RPMI7951 (cell line): ENCODE measurements around the gene LRRC61. TPM values are rescaled to one million over a fixed set of nuclear protein-coding genes. Genes with fewer than 3 reads are reported as not detected.
"Not testable (repeated sequence)": the region's sequence is repeated elsewhere in the genome, so short reads cannot be mapped to it uniquely, and the experiment has no call there.

Experiments
- DNase-seq: peaks from one replicate; pipeline ENCODE4 v3.0.0-alpha.2; 2012; ENCODE audit warnings: low read depth
- total RNA-seq: library from RNA; depleted of rRNA; stranded (reverse); fragments of >200 nt; shearing (Covaris generic); gene quantifications from 2 replicates; pipeline ENCODE4 v1.2.3, GENCODE V29; 2014

The LRRC61 gene
- total RNA-seq, 1 experiment from 2014 or later: 7.9 TPM

DNA sequence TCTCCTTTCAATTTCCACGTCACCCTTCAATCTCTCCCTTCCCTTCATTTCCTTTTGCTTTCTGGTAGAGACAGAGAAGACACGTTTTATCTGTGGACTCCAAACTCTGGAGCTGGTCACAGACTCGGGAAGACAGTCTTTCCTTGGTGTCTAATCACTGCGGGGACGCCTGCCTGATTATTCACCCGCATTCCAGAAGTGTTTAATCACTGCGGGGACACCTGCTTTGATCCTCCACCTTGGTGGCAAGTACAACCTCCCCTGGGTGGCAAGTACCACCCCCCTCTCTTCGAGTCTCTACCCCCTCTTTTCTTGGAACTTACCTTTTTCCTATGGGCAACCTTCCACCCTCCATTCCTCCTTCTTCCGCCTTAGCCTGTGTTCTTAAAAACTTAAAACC, 15.3 kb upstream of the LRRC61 start:
- DNase-seq: no peak

DNA sequence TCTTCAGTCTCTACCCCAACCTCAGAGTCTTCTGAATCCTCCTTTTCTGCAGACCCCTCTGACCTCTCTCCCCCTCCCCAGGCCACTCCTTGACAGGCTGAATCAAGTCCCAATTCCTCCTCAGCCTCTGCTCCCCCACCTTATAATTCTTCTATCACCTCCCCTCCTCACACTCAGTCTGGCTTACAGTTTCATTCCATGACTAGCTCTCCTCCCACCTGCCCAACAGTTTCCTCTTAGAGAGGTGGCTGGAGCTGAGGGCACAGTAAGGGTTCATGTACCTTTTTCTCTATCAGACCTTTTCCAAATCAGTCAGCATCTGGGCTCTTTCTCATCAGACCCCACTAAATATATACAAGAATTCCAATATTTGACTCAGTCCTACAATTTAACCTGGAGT, 14.6 kb upstream of the LRRC61 start:
- DNase-seq: no peak

DNA sequence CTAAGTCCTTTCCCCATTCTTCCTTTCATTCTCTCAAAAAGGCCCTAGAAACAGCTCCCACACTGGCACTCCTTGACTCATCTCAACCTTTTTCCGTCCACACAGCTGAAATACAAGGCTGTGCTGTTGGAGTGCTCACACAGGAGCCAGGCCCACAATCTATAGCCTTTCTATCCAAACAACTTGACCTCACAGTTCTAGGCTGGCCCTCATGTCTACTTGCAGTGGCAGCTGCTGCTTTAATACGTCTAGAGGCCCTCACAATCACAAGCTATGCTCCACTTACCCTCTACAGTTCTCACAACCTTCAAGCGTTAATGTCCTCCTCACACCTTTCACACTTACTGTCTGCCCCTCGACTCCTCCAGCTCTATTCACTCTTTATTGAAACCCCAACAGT, 12.0 kb upstream of the LRRC61 start:
- DNase-seq: no peak

DNA sequence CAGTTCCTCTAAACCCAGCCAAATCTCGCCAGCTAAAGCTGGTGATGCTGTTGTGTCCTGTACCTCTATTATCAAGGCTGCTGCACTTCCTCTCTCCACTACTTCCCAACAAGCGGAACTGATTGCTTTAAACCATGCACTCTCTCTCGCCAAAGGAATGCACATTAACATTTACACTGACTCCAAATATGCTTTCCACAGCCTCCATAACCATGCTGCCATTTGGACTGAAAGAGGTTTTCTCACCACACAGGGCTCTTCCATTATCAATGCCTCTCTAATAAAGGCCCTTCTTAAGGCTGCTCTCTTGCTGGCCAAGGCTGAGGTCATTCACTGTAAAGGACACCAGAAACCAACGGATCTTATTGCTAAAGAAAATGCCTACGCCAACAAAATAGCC, 11.4 kb upstream of the LRRC61 start:
- peak; percentile 84 for DNase-seq

DNA sequence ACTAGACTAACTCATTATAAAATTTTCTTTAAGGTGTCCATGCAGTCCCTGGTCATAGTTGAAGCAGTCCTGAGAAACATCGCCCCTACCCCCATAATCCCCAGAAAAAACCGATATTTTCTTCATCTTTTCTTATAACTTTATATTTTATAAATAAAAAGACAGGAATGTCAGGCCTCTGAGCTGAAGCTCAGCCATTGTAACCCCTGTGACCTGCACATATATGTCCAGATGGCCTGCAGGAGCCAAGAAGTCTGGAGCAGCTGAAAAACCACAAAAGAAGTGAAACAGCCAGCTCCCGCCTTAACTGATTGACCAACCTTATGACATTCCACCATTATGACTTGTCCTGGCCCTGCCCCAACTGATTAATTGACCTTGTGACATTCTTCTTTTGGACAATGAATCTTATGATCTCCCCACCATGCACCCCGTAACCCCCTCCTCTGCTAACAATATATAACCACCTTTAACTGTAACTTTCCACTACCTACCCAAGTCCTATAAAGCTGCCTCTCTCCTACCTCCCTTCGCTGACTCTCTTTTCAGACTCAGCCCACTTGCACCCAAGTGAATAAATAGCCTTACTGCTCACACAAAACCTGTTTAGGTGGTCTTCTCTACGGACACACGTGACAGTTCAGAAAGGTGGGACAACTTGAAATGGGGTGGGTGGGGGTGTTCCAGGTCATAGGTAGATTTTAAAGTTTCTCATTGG, 10.3 kb upstream of the LRRC61 start:
- peak; percentile 90 for DNase-seq

DNA sequence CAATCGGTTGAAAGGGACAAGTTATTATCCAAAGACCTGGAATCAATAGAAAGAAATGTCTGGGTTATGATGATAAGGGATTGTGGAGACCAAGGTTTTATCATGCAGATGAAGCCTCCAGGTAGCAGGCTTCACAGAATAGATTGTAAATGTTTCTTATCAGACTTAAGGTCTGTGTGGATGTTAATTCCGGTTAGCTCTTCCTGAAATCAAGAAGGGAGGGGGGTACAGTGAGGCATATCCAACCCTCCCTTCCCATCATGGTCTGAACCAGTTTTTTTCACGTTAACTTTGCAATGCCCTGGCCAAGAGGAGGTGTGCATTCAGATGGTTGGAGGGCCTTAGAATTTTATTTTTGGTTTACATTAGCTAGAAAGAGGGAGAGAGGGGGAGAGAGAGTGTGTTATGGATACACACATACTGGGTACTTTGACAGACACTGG, 9.8 kb upstream of the LRRC61 start:
- no peak for DNase-seq

DNA sequence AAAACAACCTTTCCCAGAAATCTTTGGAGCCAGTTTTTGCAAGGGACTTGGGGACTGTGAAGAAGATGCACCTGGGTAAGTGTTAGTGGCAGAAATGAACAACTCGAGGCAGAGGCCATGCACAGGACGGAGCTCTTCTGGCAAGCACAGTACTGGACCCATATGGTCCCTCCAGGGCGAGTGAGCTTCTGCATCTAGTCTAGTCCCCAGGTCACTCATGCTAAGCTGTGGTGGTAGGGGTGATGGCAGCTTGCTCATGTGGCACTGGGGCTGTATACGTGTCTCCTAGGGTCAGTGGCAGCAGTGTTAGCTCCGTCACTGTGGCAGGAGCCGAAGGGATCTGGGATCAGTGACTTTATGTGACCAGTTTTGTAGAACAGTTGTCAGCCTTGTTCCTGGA, 9.3 kb upstream of the LRRC61 start:
- no peak for DNase-seq

DNA sequence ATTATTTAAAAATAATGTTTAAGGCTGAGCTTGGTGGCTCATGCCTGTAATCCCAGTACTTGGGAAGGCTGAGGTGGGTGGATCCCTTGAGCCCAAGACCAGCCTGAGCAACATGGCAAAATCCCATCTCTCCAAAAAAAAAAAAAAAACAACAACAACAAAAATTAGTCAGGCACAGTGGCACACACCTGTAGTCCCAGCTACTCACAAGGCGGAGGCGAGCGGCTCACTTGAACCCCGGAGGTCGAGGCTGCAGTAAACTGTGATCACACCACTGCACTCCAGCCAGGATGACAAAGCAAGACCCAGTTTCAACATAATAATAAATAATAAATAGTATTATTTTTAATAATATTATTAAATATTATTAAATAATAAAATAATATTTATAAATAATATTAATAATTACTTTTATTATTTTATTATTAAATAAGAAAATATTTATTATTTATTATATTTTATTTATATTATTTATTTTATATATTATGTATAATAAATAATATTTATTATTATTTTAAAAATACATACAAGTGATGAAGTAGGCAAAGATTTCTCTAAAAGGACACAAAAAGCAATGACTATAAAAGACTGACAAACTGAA, 8.4 kb upstream of the LRRC61 start:
- no peak for DNase-seq

DNA sequence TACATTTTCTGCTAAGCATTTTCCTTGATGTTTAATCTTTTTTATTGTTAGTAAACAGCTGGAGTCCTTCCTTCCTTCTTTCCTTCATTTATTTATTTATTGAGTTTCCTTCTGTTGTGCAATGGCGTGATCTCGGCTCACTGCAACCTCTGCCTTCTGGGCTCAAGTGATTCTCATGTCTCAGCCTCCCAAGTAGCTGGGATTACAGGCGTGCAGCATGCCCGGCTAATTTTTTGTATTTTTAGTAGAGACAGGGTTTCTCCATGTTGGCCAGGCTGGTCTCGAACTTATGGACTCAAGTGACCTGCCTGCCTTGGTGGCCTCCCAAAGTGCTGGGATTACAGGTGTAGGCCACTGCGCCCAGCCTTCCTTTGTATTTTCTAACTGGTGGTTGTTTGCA, 6.2 kb upstream of the LRRC61 start:
- not testable (repeated sequence) for DNase-seq

DNA sequence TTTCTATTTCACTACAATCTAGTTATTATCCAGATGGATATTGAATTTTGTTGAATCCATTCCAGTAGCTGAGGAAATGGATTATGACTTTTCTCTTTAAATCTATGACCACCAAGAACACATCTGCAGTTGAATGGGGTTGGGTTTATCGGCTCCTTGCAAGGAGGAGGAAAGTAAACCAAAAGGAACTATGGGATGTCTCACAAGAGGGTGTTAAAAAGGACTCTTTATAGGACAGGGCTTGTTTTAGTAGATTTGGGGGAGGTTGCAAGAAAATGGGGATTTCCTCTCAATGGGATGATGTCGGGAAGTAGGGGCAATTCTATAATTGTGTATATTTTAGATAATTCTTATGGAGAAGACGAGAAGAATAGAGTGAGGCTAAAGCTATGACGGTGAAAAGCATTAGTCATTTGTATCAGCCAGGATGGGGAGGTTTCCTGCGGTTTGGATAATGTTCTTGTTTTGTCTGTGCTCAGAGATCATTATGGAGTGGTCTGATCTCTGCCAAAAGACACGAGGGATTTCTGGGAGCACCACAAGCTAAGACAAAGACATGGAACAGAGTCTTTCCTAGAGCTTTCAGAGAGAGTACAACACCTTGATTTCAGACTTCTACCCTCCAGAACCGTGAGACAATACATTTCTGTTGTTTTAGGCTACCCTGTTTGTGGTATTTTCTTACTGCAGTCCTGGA, 5.3 kb upstream of the LRRC61 start:
- peak; percentile 95 for DNase-seq

DNA sequence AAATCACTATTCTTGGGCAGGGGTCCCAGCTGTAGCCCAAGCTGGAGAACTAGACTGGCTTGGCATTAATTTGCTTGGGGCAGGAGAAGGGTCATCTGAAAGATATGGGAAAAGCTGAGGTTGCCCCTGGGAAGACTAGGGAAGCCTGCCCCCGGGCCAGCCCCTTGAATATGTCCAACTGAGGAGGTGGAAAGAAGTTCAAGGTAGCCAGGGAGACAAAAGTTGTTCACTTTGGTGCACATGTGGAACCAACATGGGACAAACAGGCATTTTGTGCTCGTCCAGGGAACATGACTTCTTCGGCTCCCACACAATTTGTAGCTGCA, 1.4 kb upstream of the LRRC61 start:
- DNase-seq: no peak

DNA sequence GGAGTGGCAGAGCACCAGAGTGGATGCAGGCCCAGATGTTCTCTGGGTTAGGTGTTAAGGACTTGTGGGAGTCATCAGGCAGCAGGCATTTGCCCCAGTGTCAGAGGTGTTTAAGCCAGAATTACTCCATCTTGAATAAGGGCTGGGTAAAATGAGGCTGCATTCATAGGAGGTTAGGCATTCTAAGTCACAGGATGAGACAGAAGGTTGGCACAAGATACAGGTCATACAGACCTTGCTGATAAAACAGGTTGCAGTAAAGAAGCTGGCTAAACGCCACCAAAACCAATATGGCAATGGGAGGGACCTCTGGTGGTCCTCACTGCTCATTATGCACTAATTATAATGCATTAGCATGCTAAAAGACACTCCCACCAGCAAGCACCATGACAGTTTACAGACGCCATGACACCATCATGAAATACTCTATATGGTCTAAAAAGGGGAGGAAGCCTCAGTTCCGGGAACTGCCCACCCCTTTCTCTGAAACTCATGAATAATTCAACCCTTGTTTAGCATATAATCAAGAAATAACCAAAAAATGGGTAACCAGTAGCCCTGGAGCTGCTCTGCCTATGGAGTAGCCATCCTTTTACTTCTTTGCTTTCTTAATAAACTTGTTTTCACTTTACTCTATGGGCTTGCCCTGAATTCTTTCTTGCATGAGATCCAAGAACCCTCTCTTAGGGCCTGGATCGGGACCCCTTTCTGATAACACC, 882 bp upstream of the LRRC61 start:
- no peak for DNase-seq

DNA sequence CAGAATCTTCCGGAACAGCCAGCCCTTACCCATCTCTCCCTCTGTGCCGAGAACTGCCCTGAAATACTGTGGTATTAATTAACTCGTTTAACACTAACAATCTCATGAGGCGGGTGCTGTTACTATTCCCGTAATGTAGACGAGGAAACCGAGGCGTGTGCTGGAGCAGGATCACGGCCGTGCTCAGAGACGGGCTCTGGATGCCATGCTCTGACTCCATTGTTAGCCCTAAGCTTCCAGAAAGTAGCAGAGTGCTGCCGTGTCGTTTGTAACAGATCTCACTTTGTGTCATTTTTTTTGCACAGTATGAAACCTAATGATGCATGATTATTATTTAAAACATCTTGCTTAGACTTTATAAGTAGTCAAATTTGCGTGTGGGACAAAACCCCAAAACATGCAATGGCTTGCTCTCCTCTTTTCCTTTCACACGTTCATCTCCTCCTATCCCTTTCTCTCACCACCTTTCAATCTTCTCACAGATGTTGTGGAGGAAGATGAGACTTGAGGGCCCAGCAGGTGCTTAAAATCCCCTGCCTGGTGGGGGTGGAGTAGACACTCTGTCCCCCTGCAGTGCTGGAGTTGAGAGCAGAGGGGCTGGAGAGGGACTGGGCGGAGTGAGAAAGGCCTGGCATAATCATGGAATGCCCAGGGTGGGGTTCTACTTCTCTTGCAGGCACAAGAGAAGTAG, 672 bp downstream of the LRRC61 start:
- DNase-seq: peak; percentile 29

DNA sequence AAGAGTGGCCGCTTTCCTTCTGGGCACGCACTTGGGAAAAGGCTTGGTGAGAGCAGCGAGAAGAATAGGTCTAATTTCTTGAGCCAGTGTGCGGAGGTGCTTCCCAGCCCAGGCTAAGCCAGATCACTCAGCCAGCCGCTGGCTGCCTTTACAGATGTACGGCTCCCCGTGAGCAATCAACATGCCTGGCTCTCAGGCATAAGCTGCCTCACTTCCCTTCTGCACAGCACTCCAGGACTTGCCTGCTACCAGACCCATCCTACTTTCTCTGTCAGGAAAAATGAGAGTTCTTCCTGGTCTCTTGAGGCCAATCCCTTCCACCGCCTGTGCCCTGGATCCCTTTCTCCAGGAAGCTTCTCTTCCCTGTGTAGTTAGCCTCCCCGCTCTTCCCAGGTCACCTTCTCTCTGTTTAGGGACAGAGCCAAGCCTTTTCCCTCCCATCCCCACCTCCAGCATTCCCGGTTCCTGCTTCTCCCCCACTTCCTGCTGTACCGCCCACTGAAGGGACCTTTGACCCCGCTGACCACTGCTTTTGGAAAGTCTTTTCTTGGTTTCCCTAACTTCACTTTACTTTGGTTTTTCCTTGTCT, 1.3 kb downstream of the LRRC61 start:
- no peak for DNase-seq

DNA sequence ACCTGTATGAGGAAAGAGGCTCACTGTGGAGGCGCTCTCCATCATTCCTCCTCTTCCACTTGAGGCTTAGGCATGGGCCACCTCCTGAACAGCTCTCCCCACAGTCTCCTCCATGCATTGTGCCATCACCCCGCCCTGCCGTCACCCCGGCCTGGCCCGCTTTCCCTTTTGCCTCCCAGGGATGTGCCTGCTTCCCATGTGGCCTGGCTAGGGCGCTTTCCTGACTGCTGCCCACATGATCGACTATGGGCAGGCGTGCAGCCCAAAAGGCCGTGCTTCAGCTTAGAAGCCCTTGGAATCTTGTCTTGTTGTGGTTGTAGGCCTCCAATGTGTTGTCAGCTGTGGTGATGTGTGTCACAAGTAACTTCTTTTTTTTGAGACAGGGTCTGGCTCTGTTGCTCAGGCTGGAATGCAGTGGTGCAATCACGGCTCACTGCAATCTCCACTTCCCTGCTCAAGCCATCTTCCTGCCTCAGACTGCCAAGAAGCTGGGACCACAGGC, 2.0 kb downstream of the LRRC61 start:
- DNase-seq: peak; percentile 58

DNA sequence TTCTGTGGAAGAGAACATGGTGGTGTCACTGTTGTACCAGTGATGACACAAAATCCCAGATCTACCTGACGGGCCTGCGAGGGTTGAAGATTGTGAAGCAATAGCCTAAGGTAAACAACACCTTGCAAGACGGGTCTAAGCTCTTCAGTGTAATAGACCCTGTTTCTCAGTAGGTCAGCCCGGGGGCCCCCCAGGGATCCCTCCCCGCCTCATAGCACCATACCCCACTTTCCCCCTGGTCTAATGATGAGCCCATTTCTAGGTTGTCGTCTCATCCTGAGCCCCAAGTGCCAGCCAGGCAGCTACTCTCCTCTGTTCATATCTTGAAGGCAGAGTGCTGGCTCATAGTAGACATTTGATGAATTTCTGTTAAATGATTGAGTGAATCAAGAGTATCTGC, 2.7 kb downstream of the LRRC61 start:
- no peak for DNase-seq

DNA sequence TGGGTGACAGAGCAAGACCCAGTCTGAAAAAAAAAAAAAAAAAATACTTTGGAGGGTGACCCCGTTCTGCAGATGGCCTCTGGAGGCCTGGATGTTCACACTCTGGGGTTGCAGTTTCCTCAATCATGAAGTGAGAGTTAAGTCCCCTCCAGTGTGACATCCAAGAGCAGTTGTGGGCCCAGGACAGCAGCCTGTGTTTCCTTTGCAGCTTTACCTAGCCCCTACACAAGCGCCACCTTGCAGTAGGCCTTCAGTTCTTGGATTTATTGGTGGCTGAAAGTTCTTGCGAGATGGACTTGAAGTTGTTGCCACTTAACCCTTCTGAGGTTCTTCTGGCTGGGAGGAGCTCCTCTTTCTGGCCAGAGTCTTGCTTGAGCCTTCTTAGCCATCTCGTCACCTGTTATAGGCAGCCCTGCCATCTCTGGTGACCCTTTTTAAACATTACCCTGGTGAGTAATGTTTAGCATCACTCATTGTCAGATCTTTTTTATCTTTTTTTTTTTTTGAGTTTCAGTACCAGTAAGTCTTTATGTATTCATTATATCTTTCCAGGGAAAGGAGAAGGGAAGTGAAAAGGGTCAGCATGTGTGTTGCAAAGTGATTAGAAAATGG, 3.6 kb downstream of the LRRC61 start:
- no peak for DNase-seq

DNA sequence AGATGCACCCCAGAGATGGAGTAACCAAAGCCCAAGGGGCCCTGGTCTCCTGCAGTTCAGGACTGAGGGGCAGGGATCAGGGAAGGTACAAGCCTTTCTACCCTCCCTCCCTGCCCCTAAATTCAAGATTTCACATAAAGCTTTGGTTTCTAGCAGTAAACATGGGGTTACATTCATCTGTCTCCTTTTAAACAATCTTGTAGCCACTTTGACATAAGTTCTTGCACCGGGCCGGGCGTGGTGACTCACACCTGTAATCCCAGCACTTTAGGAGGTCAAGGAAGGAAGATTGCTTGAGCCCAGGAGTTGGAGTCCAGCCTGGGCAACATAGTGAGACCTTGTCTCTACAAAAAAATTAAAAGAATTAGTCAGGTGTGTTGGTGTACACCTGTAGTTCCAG, 4.2 kb downstream of the LRRC61 start:
- DNase-seq: no peak

DNA sequence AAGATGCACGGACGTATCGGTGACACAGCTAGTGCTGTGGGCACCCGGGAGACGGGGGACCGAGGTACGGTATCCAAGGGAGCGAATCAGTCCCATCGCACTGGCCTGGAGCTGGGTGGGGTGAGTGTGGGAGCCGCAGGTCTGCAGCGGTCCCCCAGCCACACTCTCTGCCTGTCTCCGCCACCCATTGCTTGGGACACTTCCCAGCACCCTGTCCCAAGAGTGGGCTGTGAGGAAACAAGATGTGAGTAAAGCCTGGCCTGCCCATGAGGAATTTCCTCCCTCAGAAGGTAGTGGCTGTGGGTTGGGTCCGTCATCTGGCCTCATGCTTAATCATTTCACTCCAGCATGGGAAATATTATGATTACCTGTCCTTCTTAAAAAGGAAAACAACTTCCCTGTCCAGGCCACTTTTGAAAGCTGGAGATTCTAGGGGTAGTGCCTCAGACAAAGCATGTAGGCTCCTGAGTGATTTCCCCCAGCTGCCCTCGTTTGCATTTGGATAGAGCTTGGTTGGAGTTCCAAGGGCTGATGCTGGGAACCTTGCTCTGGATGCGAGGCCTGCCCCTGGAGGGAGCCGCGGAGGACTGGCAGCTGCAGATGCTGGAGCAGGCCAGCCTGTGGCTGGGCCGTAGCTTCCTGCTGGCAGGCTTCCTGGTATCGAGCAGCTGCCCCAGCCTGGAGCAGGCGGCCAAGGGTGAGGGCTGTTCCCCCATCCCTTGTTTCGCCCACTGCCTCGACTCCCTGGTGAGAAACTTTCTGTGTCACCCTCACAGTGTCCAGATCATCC, 6.4 kb downstream of the LRRC61 start:
- no peak for DNase-seq

DNA sequence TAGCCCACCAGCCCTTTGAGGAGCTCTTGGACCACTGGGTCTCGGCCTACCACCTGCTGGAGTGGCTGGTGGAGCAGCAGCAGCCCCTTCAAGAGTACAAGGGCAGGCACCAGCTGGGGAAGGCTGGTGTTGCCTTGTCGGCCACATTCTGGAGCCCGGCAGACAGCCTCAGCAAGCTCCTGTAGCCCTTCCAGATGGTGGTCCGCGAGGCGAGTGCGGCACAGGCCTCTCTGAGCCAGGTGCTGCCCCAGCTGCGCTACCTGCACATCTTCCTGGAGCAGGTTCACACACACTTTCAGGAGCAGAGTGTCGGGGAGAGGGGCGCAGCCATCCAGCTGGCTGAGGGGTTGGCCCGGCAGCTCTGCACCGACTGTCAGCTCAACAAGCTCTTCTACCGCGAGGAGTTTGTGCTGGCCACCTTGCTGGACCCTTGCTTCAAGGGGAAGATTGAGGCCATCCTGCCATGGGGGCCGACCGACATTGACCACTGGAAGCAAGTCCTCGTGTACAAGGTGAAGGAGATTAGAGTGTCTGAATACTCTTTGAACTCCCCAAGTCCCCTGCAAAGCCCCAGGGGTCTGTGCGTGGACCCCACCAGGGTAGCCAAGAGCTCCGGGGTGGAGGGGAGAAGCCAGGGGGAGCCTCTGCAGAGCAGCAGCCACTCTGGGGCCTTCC, 7.2 kb downstream of the LRRC61 start:
- no peak for DNase-seq
